ENCODE measurements around the gene TBX20.
"Not testable (repeated sequence)": the region's sequence is repeated elsewhere in the genome, so short reads cannot be mapped to it uniquely, and the experiment has no call there.

GRCh38 chr7:35215063-35215462, 38.8 kb downstream of the TBX20 start:
- not testable (repeated sequence) for TF ChIP-seq CTCF (IDR thresholded peaks at IDR 0.05; ENCODE audit: low read depth, low read length); POLR2A (IDR thresholded peaks at IDR 0.05; ENCODE audit: extremely low read depth, insufficient read length)

Data from NB4 (cell line).